Measurements from ENCODE around the gene GCN1. TPM values are rescaled to one million over a fixed set of nuclear protein-coding genes. Genes with fewer than 3 reads are reported as not detected.
"Not testable (repeated sequence)": the region's sequence is repeated elsewhere in the genome, so short reads cannot be mapped to it uniquely, and the experiment has no call there.

The GCN1 gene
- total and polyA plus RNA-seq, 10 of the 15 experiments (the other 5 are each of a cell fraction or from before 2014, with no cell fraction given), result 10.8 to 150 (median 58.3) TPM

- Histone ChIP-seq H3K27ac (ENCODE audit: control insufficient read depth, insufficient read depth) (peak overlapping the region; percentile 93; the same call in 1 of the 2 replicates), H3K36me3 (ENCODE audit: control insufficient read depth in 2 of 2, insufficient read depth in 2 of 2, low read length in 1 of 2) (peaks cover 5 to 26% of the 10 kb centered on the region in 2 experiments), H3K9ac (ENCODE audit: control insufficient read depth, insufficient read depth, low read length) (peak overlapping the region; percentile 70), H3K4me1 (ENCODE audit: control insufficient read depth, insufficient read depth, low read length) (peaks cover 25% of the 10 kb centered on the region; the same call in 1 of the 2 replicates), H3K4me2 (ENCODE audit: control insufficient read depth, insufficient read depth) (peak overlapping the region; percentile 88), H3K4me3 (peak overlapping the region; percentile 62), H3K79me2 (ENCODE audit: control insufficient read depth, insufficient read depth, low read length) (peaks cover 78% of the 10 kb centered on the region)
- H3K9me3 ChIP-seq (replicated peaks; ENCODE audit: control insufficient read depth, insufficient read depth, low read length); H3K27me3 ChIP-seq (replicated peaks in 1 of 2; ENCODE audit: control insufficient read depth in 2 of 2, insufficient read depth in 2 of 2, low read length in 1 of 2); CTCF ChIA-PET; DNase-seq (ENCODE audit: low read depth, low spot score); ATAC-seq; FAIRE-seq; in situ Hi-C loops (cut with MboI); H2AFZ ChIP-seq (ENCODE audit: control insufficient read depth, low read depth, low read length); BruUV-seq (replicated peaks); H4K20me1 ChIP-seq (ENCODE audit: control insufficient read depth, insufficient read depth); RAD21 ChIA-PET (ENCODE audit: unreplicated experiment): not testable (repeated sequence)
- WGBS (ENCODE audit: insufficient coverage, insufficient replicate concordance, low lambda C conversion rate, missing lambda C conversion rate), result 50% methylated on average over 8 of the region's 8 CpGs
- TF ChIP-seq MLLT1 (IDR thresholded peaks at IDR 0.05), result peak; percentile 24; the same call in 1 of the 2 replicates
- POLR2A ChIA-PET, result interaction anchor here (1.2 kb wide), 1 partner anchor 98 kb away, joined by 3 read pairs; the partner anchor contains the start of gene RNU4-2
- intact Hi-C loops (cut with micrococcal nuclease; ENCODE audit: unreplicated experiment), result loop anchor here (10.0 kb wide), 1 partner anchor 208 kb away; the partner anchor contains the start of gene BICDL1
- SMC1A ChIA-PET (ENCODE audit: uncharacterized antibody, unreplicated experiment), result interaction anchor here (0.6 to 1.4 kb wide), 5 partner anchors 8 to 291 kb away, joined by 3 to 4 read pairs (median 3); partner anchors contain the start of gene RPLP0
Measured at GRCh38 chr12:120193286-120193685, 1.2 kb downstream of the GCN1 start.

- Histone ChIP-seq H2AFZ (ENCODE audit: control insufficient read depth, low read depth, low read length) (no peak overlapping the region), H3K36me3 (ENCODE audit: control insufficient read depth in 2 of 2, insufficient read depth in 2 of 2, low read length in 1 of 2) (peaks cover 9 to 28% of the 10 kb centered on the region in 2 experiments), H3K79me2 (ENCODE audit: control insufficient read depth, insufficient read depth, low read length) (peaks cover 76% of the 10 kb centered on the region), H3K9me3 (replicated peaks; ENCODE audit: control insufficient read depth, insufficient read depth, low read length) (no peaks in the 10 kb centered on the region), H3K9ac (ENCODE audit: control insufficient read depth, insufficient read depth, low read length) (no peak overlapping the region), H4K20me1 (ENCODE audit: control insufficient read depth, insufficient read depth) (no peaks in the 10 kb centered on the region), H3K27ac (ENCODE audit: control insufficient read depth, insufficient read depth) (peak overlapping the region; percentile 49), H3K4me3 (peak overlapping the region; percentile 29; the same call in 1 of the 2 replicates), H3K27me3 (replicated peaks in 1 of 2; ENCODE audit: control insufficient read depth in 2 of 2, insufficient read depth in 2 of 2, low read length in 1 of 2) (no peaks in the 10 kb centered on the region), H3K4me1 (ENCODE audit: control insufficient read depth, insufficient read depth, low read length) (peaks cover 23% of the 10 kb centered on the region), H3K4me2 (ENCODE audit: control insufficient read depth, insufficient read depth) (peak overlapping the region; percentile 66; the same call in 1 of the 2 replicates)
- BruUV-seq (replicated peaks), result no TSS peak
- ChIA-PET RAD21 (ENCODE audit: unreplicated experiment) (interaction anchor here (0.8 to 1.5 kb wide), 3 partner anchors 10 to 104 kb away, joined by 3 to 4 read pairs (median 3); partner anchors contain the start of gene RPLP0), POLR2A (interaction anchor here (1.1 kb wide), 1 partner anchor 10 kb away, joined by 9 read pairs; the partner anchor contains the start of gene RPLP0), CTCF (interaction anchor here (0.6 to 5.4 kb wide), 4 partner anchors 10 to 292 kb away, joined by 3 to 32 read pairs (median 4); partner anchors contain the start of gene RPLP0), SMC1A (ENCODE audit: uncharacterized antibody, unreplicated experiment) (interaction anchor here (0.6 to 1.7 kb wide), 7 partner anchors 9 to 80 kb away, joined by 3 to 4 read pairs (median 3); no protein-coding TSS in a partner anchor)
- TF ChIP-seq KAT2A (conservative IDR thresholded peaks at IDR 0.05; ENCODE audit: control insufficient read depth, low read depth, low read length) (no peak), TCF12 (IDR thresholded peaks at IDR 0.05; ENCODE audit: low read depth, low read length) (no peak), RUNX3 (IDR thresholded peaks at IDR 0.05; ENCODE audit: low read length) (no peak), E2F4 (IDR thresholded peaks at IDR 0.05; ENCODE audit: low read depth, low read length) (no peak), SPI1 (IDR thresholded peaks at IDR 0.05; ENCODE audit: borderline replicate concordance, insufficient read depth, low read depth, low read length) (peak; percentile 68; the same call in 1 of the 2 replicates)
- in situ Hi-C loops (cut with MboI) (no loop called here), intact Hi-C loops (cut with micrococcal nuclease; ENCODE audit: unreplicated experiment) (loop anchor here (10.0 kb wide), 1 partner anchor 206 kb away; the partner anchor contains the start of gene BICDL1)
- ATAC-seq (no peak), FAIRE-seq (no peak), DNase-seq (ENCODE audit: low read depth, low spot score) (no peak)
- WGBS (ENCODE audit: insufficient coverage, insufficient replicate concordance, low lambda C conversion rate, missing lambda C conversion rate), result 46% methylated on average over 7 of the region's 7 CpGs
Measured at GRCh38 chr12:120190985-120191480, 3.5 kb downstream of the GCN1 start.
